Rectal smooth muscle tissue (tissue), 1 donor: ENCODE data around the gene ZNF691.
"Not testable (repeated sequence)": the region's sequence is repeated elsewhere in the genome, so short reads cannot be mapped to it uniquely, and the experiment has no call there.

Source experiments
- H3K27ac ChIP-seq: one replicate; pipeline ENCODE4 v1.7.0; 2013; ENCODE audit warnings: low read depth, low read length, inconsistent platforms
- H3K27me3 ChIP-seq: one replicate; pipeline ENCODE4 v1.7.0; 2013; ENCODE audit warnings: low read length; ENCODE audit not compliant: control insufficient read depth, insufficient read depth
- H3K36me3 ChIP-seq: one replicate; pipeline ENCODE4 v1.7.0; 2013; ENCODE audit warnings: low read length; ENCODE audit not compliant: control insufficient read depth, insufficient read depth
- H3K4me1 ChIP-seq: one replicate; pipeline ENCODE4 v1.7.0; 2013; ENCODE audit warnings: low read length; ENCODE audit not compliant: control insufficient read depth, insufficient read depth
- H3K4me3 ChIP-seq: one replicate; pipeline ENCODE4 v1.7.0; 2013; ENCODE audit warnings: low read length
- H3K9ac ChIP-seq: one replicate; pipeline ENCODE4 v1.7.0; 2013; ENCODE audit warnings: low read length

The ZNF691 gene, protein sequence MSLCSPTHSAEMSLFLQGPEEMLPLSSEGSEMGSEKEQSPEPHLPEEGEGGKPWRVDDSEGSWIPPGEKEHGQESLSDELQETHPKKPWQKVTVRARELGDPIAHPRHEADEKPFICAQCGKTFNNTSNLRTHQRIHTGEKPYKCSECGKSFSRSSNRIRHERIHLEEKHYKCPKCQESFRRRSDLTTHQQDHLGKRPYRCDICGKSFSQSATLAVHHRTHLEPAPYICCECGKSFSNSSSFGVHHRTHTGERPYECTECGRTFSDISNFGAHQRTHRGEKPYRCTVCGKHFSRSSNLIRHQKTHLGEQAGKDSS

DNA sequence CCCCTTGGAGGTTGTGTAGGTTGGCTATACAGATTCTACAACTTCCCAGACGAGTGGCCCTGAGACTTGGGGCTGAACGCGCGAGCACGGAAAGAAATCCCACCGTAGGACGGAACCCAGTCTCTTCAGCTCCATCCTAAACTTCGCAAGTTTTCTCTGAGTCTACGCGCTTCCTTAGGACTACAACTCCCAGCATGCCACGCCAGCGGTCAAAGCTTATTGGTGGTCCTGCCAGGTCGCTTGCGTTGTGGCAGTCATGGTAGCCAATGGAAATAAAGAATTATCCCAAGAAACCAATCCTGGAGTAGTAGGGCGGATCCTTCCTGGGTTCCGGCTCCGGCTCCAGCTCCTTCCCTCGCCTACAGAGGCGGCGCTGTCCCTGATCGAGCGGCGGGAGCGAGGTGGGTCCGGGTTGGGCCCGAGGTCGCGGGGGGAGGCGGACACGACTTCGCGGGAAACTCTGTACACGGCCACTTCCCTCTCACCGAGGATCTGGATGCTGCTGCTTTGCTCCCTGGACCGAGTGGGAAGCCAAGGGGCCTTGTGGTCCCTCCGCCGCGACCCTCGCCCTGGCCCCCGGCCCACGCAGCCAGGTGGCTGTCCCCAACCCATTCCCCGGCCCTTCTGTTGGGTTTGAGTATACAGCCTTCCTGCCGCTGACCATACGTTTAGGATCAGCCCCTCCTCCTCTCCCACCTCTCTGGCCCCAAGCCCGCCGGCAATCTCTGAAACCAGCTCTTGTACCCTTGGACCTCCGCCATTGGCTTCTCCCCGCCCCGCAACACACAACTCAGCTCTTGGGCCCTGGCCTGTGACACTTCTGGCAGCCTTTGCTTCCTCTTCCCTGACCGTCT lies at the start of gene ZNF691:
Gene ZNF691, plus strand, starts transcription at position 357 of the 854 bp plus-strand sequence. CDS start 3,046 bp downstream, outside the sequence.
- Histone ChIP-seq H3K27ac (peak within 1 kb of the TSS; percentile 74), H3K36me3 (peaks cover 10% of the 10 kb centered on the region), H3K27me3 (no peaks in the 10 kb centered on the region), H3K9ac (peak within 1 kb of the TSS; percentile 95), H3K4me3 (peak within 1 kb of the TSS; percentile 87), H3K4me1 (peaks cover 5% of the 10 kb centered on the region)

DNA sequence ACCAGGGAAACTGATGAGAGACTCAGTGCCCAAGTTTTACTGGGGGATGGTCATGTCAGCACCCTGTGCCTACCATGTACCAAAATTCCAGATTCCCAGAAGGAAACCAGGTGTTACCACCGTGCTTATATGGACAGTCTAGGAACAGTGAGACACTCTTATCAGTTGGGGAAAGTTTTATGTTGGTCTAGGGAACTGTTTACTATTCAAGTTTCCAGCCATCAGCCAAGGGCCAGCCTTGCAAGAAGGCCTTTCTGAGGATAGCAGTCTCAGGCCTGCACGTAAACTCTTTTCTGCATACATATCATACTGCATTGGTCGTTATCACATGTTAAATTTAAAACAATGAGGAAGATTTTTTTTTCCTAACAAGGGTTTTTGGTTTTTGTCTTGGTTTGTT lies 49.0 kb upstream of the ZNF691 start:
- Histone ChIP-seq H3K36me3 (no peaks in the 10 kb centered on the region), H3K4me1 (no peaks in the 10 kb centered on the region), H3K27ac (no peak overlapping the region), H3K9ac (no peak overlapping the region), H3K4me3 (no peak overlapping the region), H3K27me3 (no peaks in the 10 kb centered on the region)

DNA sequence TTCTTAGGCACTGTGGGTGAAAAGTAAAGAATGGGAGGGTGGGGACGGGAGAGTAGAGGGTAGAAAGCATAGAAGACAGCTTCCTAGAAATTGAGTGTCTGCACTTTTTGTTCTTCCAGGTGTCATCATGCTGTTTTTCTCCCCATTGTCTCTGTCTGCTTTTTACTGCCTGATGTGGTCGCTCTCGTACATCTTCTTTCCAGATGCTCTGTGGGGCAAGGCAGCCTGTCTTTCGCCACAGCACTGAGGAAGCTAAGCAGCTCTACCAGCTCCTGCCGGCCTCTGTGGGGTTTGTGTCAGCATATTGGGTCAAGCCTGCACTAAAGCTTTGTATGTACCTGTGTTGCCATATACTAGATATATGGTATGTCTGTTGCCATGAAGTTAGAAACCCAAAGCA lies 48.4 kb upstream of the ZNF691 start:
- no peak overlapping the region for H3K9ac ChIP-seq
- no peak overlapping the region for H3K27ac ChIP-seq
- H3K4me3 ChIP-seq: no peak overlapping the region
- no peaks in the 10 kb centered on the region for H3K36me3 ChIP-seq
- no peaks in the 10 kb centered on the region for H3K4me1 ChIP-seq
- no peaks in the 10 kb centered on the region for H3K27me3 ChIP-seq

DNA sequence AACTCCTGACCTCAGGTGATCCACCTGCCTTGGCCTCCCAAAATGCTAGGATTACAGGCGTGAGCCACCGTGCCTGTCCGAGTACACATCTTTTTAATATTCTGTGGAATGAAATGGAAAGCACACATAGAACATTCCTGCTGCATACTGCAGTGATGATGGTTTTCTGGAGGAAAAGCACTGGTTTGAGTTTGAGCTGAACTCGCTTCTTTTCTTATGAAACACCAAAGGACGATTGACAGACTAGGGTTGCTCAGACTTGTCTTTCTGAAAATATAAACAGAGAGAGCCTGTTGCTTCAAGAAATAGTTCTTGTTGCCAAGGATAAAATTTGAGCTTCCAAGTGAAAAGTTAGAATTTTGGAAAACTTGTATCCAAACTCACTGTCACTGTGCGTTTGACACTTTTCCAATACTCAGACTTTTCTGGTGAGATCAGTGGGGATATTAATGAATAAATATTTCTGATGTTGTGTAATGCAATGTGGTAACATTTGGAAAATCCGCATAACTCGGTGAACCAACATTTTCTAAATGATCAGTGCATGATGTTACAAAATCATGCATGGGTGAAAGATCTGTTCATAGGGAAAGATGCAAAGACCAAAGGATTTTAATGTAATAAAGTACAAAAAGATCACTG lies 44.5 kb upstream of the ZNF691 start:
- Histone ChIP-seq H3K4me1 (no peaks in the 10 kb centered on the region), H3K27me3 (no peaks in the 10 kb centered on the region), H3K27ac (no peak overlapping the region), H3K4me3 (no peak overlapping the region), H3K9ac (no peak overlapping the region), H3K36me3 (no peaks in the 10 kb centered on the region)

DNA sequence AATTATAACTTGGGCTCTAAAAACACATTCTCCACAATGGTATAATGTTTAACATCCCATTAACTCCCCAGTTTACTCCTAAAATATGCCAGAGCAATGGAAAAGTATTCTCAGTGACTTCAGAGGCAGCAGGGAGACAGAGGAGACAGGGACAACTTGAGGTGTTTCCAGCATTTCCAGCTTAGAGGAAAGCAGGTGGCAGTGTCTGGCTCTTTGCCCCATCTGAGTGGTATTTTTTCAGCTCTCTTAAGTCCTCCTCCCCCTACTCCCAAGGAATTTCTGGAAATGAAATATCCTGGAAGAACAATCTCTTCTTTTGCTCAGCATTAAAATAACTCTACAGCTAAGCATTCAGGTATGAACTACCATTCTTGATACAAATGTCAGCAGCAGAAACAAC lies 40.2 kb upstream of the ZNF691 start:
- no peak overlapping the region for H3K27ac ChIP-seq
- H3K36me3 ChIP-seq: no peaks in the 10 kb centered on the region
- H3K4me3 ChIP-seq: no peak overlapping the region
- H3K27me3 ChIP-seq: no peaks in the 10 kb centered on the region
- no peaks in the 10 kb centered on the region for H3K4me1 ChIP-seq
- no peak overlapping the region for H3K9ac ChIP-seq

DNA sequence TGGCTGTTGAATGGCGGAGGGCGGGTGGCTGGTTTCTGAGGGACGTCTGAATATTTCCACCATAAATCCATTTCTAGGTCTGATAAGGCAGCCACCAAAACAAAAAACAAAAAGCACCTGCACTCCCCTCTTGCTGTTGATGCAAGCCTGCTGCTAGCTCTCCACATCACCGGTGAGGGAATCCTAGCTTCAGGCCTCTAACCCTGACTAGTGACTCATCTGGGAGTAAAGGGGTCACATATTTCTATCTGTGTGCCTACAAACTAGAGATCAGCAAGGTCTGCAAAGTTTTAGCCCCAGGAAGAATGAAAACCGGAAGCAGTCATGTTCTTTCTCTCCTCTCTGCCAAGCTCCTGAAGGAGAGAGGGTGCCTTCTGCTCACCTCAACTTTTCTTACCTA lies 39.8 kb upstream of the ZNF691 start:
- no peak overlapping the region for H3K4me3 ChIP-seq
- H3K27ac ChIP-seq: no peak overlapping the region
- no peaks in the 10 kb centered on the region for H3K4me1 ChIP-seq
- H3K9ac ChIP-seq: no peak overlapping the region
- H3K36me3 ChIP-seq: no peaks in the 10 kb centered on the region
- H3K27me3 ChIP-seq: no peaks in the 10 kb centered on the region

DNA sequence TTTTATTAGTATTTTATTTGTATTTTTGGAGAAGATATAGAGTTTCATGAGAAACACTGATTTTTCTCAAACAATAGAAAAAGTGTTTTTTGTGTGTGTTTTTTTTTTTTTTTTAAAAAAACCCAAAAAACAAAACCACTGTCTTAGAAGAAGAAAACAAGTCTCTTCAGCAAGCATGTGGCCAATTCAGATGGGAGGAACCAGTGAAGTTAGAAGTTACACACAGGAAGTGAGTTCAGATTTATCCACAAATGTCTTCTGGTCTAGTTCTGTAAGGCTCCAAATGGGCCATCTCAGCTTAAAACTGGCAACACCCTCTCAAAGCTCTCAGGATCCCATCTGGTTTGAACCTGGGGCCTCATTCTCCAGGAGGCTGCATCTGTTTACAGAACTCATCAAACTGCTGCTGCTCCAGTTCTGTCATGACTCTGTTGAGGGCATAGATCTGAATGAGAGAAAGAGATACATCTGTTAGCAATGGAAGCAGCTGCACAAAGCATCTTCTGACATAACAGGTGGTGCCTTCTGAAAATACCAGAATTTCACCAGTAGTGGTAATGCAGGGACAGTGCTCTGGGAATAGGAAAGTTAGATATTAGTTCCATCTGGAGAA lies 39.3 kb upstream of the ZNF691 start:
- Histone ChIP-seq H3K27ac (no peak overlapping the region), H3K4me1 (no peaks in the 10 kb centered on the region), H3K27me3 (no peaks in the 10 kb centered on the region), H3K9ac (no peak overlapping the region), H3K36me3 (no peaks in the 10 kb centered on the region), H3K4me3 (no peak overlapping the region)

DNA sequence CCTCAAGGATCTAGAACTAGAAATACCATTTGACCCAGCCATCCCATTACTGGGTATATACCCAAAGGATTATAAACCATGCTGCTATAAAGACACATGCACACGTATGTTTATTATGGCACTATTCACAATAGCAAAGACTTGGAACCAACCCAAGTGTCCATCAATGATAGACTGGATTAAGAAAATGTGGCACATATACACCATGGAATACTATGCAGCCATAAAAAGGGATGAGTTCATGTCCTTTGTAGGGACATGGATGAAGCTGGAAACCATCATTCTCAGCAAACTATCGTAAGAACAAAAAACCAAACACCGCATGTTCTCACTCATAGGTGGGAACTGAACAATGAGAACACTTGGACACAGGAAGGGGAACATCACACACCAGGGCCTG lies 31.6 kb upstream of the ZNF691 start:
- not testable (repeated sequence) for H3K4me1 ChIP-seq, H3K27me3 ChIP-seq, H3K36me3 ChIP-seq, H3K27ac ChIP-seq, H3K4me3 ChIP-seq, H3K9ac ChIP-seq

DNA sequence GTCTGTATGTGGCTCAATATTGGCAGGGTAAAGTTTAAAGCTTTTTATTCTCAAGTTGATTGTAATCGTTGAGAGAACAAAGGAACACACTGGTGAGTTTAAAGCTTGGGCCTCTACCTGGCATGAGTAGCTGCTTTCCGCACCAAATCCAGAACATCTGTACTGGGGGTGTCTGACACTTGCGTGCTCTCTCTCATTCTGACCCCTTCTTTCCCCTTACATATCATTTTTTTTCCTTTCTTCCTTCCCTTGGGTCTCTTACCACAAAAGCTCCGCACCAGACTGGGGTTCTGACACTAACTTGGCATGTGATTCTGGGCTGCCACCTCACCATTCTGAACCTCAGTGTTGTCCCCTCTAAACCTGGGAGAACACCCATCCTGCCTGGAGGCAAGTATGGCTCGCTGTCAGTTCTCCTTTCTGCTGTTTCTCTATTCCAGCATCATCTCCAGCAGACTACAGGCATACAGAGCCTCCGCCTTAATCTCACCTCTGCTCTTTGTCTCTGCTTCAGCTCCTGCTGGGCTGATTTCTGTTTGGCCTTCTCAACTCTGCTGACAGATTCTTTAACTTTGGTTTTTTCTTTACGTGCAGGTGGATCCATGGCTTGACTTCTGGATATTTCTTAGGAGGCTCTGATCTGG lies 30.4 kb upstream of the ZNF691 start:
- Histone ChIP-seq H3K36me3 (peaks cover 2% of the 10 kb centered on the region), H3K4me1 (peaks cover 5% of the 10 kb centered on the region), H3K27me3 (no peaks in the 10 kb centered on the region), H3K27ac (peak overlapping the region; percentile 95), H3K4me3 (peak overlapping the region; percentile 85), H3K9ac (peak overlapping the region; percentile 52)

DNA sequence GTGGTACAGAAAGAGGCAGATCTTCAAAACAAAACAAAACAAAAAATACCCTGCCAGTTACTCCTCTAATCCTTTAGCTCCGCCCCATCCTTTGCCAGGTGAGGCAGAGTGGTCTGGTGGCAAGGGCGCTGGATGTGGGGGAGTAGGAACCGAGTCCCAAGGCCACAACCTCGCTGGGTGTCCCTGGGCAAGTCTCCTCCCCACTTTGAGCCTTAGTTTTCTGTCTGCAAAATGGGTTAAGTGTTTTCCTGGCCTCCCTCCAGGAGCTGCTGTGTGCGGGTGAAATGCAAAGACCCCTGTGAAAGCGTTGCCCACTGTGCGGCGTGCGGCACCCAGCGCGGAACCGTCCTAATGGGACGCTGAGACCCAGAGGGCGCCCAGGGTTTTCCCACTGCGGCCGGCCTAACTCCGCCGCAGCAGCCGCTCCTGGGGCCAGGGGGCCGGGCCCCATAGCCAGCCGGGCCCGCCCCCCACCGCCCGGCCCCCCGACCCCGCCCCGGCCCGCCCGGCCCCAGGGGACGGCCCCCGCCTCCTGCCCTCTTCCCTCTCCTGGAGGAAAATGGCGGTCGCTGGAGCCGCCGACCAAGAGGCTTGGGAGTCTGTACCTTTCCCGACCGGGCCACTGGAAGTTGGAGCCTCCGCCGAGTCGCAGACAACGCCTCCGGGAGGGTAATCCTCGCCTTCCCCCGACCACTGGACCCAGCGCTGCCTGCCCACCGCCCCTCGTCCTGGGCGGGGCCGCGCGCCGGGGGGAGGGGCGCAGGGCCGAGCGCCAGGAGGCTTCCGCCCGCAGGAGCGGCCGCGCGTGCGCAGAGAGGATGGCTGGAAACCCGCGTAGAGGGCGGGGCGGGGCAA lies 29.6 kb upstream of the ZNF691 start, which contains the start of the genes ERMAP and SVBP:
Gene ERMAP, plus strand, starts transcription at position 538 of the 855 bp plus-strand sequence. CDS start 13,327 bp downstream, outside the sequence.
Gene SVBP, minus strand, starts transcription at position 813 of the 855 bp plus-strand sequence. CDS start 853 bp downstream, outside the sequence.
- Histone ChIP-seq H3K27me3 (no peaks in the 10 kb centered on the region), H3K36me3 (peaks cover 2% of the 10 kb centered on the region), H3K4me3 (peak within 1 kb of the TSS; percentile 85), H3K9ac (peak within 1 kb of the TSS; percentile 52), H3K27ac (peak within 1 kb of the TSS; percentile 95), H3K4me1 (peaks cover 5% of the 10 kb centered on the region)

DNA sequence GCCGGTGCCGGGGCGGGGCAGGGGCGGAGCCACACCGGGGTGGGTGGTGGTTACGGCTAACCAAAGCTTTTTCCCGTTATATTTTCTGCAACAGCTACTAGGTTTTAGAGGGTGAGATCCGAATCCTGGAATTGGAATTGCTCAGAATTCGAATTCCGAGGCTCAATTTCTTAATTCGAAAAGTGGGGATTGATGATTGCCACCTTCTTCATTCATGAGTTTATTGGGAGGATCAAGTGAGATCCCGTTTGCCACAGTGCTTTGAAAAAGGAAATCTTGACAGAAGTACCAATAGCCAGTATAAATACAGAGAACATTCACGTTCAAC lies 29.0 kb upstream of the ZNF691 start:
- no peak overlapping the region for H3K9ac ChIP-seq
- peaks cover 2% of the 10 kb centered on the region for H3K36me3 ChIP-seq
- peak overlapping the region; percentile 95 for H3K27ac ChIP-seq
- peak overlapping the region; percentile 60 for H3K4me3 ChIP-seq
- no peaks in the 10 kb centered on the region for H3K27me3 ChIP-seq
- H3K4me1 ChIP-seq: peaks cover 5% of the 10 kb centered on the region
